HTR-8/SVneo (cell line): ENCODE results near the gene APOBEC3G.

ENCODE experiments used
- DNase-seq: peaks from one replicate; pipeline ENCODE4 v3.0.0; 2011; ENCODE audit warnings: low spot score, mixed read lengths; ENCODE audit not compliant: insufficient read length
- FAIRE-seq: peaks from 2 replicates; lab custom pipeline; 2011; peaks lifted over from hg19 to GRCh38; lab: Jason Lieb, UNC

Gene APOBEC3G

DNA sequence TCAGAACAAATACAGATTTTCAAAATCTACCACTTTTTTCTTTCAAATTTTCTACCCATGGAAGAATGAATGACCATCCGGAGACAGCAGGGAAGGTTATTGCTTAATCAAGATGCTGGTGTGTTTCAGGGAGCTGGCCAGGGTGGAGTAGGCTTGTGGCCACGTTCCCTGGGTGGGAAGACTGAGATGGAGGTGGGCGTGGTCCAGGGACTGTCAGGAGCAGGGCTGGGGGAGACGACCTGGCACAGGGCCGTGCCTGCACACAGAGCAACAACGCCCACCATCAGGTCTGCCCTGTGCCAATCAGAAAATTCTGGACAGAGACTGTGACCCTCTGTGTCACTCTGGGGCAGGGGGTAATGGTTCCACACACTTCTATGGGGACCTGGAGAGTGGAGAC, 12.9 kb downstream of the APOBEC3G start:
- FAIRE-seq (no peak), DNase-seq (no peak)

- FAIRE-seq (no peak), DNase-seq (peak; percentile 26)
These were observed 13.5 kb downstream of the APOBEC3G start for GRCh38 chr22:39090426-39091064.

- no peak for FAIRE-seq
- DNase-seq, result no peak
These were observed 14.3 kb downstream of the APOBEC3G start for GRCh38 chr22:39091126-39092081.

GRCh38 chr22:39092111-39092862, 15.2 kb downstream of the APOBEC3G start:
- FAIRE-seq, result no peak
- no peak for DNase-seq

GRCh38 chr22:39094717-39095389, 17.8 kb downstream of the APOBEC3G start:
- no peak for DNase-seq
- FAIRE-seq, result no peak

- no peak for FAIRE-seq
These were observed 18.9 kb downstream of the APOBEC3G start for GRCh38 chr22:39095971-39096370.

GRCh38 chr22:39097098-39098020, 20.3 kb downstream of the APOBEC3G start, which contains the start of gene APOBEC3H:
Gene APOBEC3H (plus strand): TSS chr22:39097244. CDS start chr22:39100279, 3,035 bp downstream.
- peak; percentile 42 for FAIRE-seq
- peak; percentile 57 for DNase-seq

More at GRCh38 chr22:39095971-39096370, 18.9 kb downstream of the APOBEC3G start:
- DNase-seq, result no peak

DNA sequence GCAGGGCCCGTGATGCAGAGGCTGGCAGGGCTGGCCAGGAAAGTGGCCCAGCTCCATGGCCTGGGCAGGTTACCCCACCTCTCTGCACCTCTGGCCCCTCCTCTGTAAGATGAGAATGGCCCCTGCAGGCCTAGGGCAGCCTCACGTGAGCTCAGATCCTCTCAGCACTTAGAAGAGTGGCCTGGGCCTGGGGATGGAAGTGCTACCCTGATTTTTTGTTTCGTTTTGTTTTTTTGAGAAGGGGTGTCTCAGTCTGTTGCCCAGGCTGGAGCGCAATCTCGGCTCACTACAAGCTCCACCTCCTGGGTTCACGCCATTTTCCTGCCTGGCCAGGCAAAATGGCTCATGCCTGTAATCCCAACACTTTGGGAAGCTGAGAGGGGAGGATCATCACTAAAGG, 21.0 kb downstream of the APOBEC3G start:
- DNase-seq (no peak), FAIRE-seq (no peak)

DNA sequence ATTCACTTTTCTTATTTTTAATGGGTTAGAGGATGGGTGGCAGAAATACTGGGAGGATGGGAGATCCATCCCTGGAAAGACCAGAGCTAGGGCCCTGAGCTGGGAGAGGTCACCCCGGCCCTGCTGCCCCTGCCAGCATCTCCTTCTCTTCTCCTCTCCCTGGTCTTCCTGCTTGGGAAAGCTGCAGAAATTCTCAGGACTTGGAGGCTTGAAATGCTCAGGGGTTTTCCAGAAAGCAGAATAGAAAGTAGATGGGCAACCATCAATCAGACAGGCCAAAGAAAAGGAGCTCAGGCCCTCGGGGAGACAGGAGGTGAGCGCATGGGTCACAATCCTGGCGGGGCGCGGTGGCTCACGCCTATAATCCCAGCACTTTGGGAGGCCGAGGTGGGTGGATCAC, 21.5 kb downstream of the APOBEC3G start:
- DNase-seq, result no peak
- no peak for FAIRE-seq

DNA sequence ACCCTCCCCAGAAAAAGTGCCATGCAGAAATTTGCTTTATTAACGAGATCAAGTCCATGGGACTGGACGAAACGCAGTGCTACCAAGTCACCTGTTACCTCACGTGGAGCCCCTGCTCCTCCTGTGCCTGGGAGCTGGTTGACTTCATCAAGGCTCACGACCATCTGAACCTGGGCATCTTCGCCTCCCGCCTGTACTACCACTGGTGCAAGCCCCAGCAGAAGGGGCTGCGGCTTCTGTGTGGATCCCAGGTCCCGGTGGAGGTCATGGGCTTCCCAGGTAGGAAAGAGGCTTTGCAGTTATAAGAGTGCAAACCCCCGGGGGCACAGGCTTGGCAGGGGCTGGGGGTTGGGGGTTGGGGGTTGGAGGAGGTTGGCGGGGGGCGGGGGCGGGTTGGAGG, 24.2 kb downstream of the APOBEC3G start:
- no peak for DNase-seq
- FAIRE-seq, result no peak

DNA sequence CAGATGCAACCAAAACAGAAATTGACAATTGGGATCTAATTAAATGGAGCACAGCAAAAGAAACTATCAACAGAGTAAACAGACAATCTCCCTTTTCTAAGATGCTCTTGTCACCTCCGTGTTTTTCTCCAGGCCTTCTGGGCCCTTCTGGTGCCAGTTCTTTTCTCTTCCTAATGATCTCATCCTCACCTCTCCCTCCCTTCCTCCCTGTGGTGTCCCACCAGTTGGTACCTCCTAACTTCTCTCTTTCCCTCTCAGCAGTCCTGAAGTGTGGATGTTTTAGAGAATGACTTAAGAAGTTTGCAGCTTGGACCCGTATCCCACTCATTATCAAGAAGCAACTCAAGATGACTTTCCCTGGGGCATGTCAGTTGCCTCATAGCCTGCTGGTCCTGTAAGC, 26.4 kb downstream of the APOBEC3G start:
- FAIRE-seq, result no peak
- no peak for DNase-seq

DNA sequence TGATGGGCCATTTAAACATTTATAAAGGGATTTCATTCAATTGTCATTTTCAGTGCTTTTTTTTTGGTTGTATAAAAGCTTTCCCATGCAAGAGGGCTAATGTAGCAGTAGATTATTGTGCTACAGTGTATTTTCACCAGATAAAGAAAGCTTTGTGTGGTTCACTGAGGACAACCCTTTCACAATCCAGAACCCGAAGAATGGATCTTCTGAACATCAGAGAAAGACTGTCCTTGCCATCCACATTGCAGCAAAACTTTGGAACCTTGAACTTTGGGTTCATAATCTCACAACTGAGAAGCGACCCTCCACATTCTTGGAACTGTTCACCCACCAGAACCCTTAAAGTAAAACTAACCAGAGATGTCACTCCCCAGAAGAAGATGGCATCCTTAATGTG, 29.3 kb downstream of the APOBEC3G start:
- FAIRE-seq, result no peak

DNA sequence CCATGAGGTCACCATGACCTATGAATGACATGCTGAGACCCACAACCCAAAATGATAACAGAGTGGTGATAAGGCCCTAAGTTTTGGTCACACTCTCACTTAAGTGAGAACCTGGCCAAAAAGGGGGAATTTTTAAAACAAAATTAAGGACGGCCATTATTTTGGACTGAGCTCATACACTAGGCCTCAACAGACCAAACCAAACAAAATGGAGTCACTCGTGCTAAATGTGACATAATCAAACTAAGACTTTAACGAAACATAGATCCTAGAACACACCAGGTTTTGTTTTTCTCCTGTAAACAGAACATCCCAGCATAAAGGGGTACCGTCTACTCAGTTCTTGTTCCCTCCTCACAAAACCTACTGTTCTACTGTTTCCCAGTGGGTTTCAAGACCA, 31.4 kb downstream of the APOBEC3G start:
- no peak for DNase-seq
- no peak for FAIRE-seq

More for the DNA sequence above, 29.3 kb downstream of the APOBEC3G start:
- no peak for DNase-seq

- no peak for DNase-seq
- no peak for FAIRE-seq
These were observed 32.3 kb downstream of the APOBEC3G start for GRCh38 chr22:39109361-39109760.

DNA sequence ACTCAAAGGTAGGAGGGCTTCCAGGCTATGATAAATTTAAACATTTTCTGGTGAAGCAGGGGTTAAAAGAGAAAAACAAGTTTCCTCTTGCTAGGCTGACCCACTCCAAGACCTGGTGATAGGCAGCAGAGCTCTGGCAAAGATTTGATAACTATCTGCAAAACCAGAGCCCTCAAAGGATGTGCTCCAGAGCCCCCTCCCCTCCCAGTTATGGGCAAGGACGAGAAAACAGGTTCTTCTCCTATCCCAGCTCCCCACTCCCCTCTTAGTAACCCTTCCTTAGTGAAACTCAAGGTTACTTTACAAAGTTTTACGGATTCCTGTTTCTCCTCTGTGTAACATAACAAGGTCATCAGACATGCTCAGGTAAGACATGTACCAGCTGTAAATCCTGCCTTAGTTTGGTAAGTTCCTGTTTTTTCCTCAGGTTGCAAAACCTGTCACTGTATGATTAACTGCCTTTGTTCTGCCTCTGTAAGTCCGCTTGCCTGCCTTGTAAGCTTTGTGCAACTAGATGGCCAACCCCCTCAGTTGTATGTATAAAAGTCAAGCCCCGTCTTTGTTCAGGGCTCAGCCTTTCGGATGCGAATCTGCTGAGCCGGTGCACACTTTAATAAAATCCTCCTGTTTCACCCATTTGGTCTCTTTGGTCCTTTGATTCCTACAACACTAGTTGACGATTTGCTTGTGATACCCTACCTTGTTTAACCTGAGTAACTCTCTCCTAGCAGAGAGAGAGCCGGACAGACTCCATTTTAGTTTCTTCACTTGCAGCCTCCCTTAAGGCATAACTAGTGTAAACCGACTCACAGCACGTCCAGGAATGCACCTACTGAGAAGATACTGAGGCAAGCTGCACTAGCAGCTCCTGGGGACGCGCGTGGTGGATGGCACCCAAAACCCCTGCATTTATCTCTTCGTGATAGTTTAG, 33.8 kb downstream of the APOBEC3G start:
- no peak for FAIRE-seq
- no peak for DNase-seq

DNA sequence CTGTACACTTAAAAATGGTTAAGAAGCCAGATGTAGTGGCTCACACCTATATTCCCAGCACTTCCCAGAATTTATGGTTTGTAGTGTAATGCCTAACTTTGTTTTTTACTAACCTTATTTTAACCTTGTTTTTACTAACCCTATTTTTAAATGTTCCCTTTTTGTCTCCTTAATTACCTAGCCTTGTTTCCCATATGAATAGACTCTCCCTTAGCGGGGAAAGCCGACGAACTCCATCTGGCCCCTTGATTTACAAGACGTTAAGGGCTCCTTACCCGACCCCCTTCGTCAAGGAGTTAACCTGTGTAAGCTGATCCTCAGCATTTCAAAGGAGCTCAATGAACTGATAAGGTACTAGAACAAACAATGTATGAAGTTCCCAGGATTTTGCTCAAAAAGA, 37.0 kb downstream of the APOBEC3G start:
- FAIRE-seq (no peak), DNase-seq (no peak)

DNA sequence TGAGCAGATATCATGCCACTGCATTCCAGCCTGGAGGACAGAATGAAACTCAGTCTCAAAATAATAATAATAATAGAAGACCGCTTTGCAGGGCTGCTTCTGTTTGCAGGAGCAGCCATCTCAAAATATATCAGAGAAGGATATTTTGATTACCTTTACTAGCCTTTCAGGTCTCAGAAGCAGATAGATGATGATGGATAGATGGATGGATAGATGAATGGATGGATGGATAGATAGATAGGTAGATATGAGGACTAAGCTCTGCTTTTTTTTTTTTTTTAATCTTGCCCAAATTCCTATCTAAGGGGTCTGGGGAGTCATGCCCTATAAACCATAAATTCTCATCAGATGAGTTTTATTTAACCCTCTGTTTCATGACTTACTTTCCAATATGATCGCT, 38.5 kb downstream of the APOBEC3G start:
- FAIRE-seq, result no peak
- no peak for DNase-seq
